Glomerular endothelial cell (primary cell): Measurements from ENCODE around the gene IGF2BP3. TPM values are rescaled to one million over a fixed set of nuclear protein-coding genes. Genes with fewer than 3 reads are reported as not detected.
"Not testable (repeated sequence)": the region's sequence is repeated elsewhere in the genome, so short reads cannot be mapped to it uniquely, and the experiment has no call there.

Source experiments
- DNase-seq: peaks from one replicate; pipeline ENCODE4 v3.0.0-alpha.2; 2011; ENCODE audit warnings: low read depth, low spot score; ENCODE audit errors: extremely low read depth
- total RNA-seq: library from RNA; depleted of rRNA; stranded (reverse); fragments of >200 nt; gene quantifications from 2 replicates; pipeline ENCODE4 v1.2.3, GENCODE V29; 2015

IGF2BP3 gene
- total RNA-seq, 1 donor from 2014 or later: 89.8 TPM

- DNase-seq: no peak
These were observed 126.3 kb downstream of the IGF2BP3 start for GRCh38 chr7:23343806-23344475.

DNA sequence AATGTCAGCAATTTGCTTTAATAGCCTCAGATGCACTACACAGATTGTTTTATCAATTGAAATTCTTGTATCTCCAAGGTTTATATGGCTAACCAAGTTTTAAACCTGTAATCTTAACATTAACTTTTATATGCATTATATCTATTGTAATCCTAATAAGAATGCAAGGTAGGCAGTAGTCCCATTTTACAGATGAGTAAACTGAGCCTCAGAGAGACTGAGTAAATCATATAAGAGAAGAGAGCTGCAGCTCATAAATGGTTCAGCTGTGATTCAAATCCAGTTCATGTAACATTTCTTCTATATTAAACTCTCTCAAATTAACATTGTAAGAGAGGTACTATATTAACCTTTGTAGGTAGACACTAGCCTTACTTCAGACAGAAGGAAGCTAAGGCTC, 127.2 kb downstream of the IGF2BP3 start:
- no peak for DNase-seq

DNA sequence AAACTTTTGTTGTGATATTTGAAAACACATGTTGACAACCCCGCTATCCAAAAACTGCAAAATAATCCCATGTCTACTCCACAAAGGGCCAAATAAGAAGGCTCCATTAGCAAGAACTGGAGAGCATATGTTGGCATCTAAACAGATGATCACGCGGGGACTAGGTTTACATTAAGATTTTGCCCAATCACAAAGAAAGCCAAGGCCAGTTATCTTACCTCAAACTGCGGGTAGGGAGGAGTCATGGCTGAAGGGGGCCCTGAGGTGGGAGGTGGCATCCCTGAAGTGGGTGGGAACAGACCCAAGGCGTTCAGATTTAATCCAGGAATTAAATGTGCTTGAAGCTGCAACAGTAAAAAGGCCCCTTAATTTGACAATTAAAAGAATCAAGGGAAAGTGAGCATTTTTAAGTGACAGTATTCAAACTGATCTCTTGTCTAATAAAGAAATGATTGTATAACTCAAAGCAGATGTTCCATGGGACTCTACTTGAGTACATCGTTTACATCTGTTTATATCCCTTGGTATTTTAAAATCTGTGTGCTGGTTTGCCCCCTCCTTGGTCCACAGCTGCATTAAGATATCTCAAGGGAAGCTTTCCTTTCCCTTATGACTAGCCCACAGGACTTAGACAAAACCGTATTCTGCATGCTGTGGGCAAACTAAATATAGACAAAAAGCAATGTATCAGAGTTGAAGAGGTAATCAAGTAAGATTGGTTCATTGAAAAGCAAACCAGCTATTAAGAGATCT, 128.3 kb downstream of the IGF2BP3 start:
- DNase-seq: no peak

DNA sequence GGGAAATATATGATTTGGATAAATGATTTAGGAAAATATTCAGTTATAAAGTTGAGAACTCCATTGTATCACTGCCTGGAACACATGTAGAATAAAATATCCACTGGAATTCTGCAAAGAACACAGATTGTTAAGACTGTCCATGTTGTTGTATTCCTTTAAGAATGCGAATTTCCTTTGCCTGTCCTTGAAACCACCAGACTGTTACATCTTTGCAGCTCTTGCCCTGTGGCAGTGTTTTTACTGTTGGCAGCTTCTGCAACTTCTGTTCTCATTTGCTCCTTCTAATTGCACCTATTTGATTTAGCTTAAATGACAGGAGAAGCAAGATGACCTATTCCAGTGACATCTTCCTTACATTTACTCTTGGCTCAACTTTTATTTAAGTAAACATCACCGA, 131.4 kb downstream of the IGF2BP3 start:
- DNase-seq: no peak

GRCh38 chr7:23338439-23338838, 131.9 kb downstream of the IGF2BP3 start:
- no peak for DNase-seq

GRCh38 chr7:23337374-23337773, 132.9 kb downstream of the IGF2BP3 start:
- DNase-seq: no peak

- DNase-seq: no peak
These were observed 133.4 kb downstream of the IGF2BP3 start for GRCh38 chr7:23336799-23337283.

DNA sequence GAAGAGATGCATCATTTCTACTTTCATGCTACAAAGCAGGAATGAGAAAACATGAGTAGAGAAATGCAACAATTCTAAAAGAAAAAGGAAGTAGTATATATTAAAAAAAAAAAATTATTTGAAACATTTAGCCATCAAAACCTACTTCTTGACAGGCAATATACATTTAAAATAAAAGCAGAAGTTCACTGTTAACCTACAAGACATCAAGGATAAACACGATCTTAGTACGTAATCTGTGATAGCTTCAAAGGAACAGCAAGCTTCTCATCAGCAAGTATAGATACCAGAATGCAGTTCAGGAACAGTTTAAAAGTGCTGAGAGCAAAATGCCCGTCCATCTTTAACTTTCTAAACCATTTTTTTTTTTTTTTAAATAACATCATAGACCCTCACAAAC, 134.2 kb downstream of the IGF2BP3 start:
- DNase-seq: no peak

DNA sequence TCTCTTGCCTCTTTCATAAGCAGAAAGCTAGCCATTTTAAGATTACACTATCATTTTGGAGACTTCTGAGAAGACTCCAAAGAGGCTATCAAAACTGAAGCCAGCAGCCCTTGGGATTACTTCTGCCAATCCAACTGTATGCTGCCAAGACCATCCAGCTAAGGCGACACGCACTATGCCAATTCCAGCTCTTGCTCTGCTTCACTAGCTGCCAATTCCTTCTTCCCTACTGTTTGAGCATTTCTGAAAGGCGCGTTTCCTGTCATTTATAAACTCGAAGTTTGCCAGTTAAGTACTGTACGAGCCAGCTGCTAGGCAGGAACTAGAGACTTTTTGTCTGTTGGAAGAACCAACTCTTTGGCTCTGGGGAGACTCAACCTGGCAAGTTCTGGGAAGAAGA, 134.7 kb downstream of the IGF2BP3 start:
- no peak for DNase-seq

DNA sequence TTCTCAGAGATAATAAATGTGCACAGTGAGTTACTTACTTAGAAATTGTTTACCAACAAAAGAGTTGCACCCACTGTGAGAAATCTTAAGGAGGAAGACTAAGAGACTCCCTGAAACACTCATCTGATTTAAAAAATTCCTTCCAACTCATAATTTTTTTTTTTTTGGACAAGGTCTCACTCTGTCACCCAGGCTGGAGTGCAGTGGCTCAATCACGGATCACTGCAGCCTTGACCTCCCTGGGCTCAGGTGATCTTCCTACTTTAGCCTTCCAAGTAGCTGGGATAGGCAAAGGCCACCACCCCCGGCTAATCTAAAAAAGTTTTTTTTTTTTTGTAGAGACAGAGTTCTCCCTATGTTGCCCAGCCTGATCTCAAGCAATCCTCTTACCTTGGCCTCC, 135.2 kb downstream of the IGF2BP3 start:
- no peak for DNase-seq

DNA sequence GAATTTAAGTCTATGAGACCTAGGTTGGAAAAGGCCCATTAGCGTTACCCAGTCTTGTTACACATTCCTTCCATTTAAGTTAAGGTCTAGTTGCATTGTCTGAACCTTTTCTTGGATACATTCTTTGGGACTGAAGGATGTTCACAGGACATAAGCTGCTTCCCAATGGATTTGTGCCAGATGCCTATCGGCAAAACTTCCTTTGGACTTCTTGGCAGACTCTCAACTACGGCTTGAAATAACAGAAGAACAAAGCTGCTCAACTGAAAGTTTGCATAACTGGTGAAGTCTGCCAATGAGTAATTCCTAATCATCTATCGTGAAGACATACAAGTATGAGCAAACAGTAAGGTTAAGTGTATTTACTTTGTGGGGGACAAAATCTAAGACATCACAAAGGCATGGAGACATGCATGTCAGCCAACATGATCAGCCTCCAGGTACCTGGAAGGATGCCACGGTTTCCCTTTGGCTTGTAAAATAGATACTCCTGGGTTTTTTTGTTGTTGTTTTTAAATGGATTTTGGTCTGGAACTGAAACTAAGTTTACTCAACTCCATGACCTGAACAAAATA, 135.7 kb downstream of the IGF2BP3 start:
- DNase-seq: peak; percentile 98

- DNase-seq: no peak
These were observed 136.5 kb downstream of the IGF2BP3 start for GRCh38 chr7:23333671-23334246.

DNA sequence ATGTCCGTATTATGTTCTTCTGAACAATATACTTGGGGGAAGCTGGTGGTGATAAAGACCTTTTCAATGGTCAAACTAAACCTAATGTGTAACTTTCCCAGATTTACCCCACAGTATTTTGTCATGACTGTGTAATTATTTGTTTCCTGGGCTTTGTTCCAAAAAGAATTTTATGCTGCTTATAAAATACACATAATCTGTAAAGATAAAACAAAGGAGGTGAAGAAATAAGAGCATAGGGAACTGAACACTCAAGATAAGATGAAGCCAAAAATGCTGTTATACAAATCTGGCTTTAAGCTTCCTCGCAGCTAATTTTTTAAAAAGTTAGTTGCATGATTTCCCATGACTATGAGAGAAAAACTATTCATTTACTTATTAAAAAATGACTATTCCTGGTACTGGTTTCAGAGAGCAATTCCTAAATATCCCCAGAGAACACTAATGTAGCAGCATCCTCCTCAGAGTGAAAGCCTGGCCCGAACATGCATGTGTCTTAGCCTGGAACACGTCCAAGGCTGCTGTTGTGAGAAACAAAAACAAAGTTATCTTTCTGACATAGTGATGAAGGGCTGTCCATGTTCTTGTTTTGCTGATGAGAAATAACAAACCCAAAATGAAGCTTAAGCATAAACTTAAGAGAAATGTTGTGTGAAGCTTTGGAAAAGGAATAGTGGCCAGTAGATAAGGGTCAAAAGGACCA, 137.2 kb downstream of the IGF2BP3 start:
- DNase-seq: no peak

- DNase-seq: no peak
These were observed 138.1 kb downstream of the IGF2BP3 start for GRCh38 chr7:23332193-23332592.

DNA sequence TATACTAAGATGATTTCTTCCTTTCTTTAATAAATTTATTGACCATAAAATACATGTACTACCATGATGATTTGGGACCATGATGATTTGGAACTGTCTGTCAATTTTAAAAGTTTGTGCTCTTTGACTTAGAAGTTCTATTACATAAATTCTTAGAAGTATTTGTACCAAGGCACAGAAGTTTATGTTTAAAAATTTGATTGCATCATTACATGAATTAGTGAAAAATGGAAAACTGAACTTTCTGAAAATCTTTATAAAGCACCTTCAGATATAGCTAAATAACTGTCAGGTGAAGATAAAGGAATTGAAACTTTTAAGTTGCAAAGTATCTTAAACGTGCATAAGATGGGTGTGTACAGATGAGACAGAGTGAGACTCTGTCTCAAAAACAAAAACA, 139.2 kb downstream of the IGF2BP3 start:
- DNase-seq: no peak

DNA sequence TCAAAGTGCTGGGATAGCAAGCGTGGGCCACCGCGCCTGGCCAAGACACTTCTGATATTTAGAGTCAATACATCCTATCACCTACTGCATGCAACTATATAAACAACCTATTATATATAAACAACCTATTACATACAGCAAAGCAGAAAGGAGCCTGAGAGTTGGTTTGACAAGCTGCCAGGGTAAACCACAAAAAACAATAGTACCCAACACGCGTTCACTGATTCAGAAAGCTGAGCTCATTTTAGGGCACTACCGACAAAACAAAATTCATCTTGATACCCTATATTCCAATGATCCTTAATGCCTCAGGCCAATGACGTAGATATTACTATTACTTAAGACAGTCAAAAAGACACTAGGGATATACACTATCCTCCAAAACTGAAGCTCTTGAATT, 154.9 kb downstream of the IGF2BP3 start:
- DNase-seq: no peak

DNA sequence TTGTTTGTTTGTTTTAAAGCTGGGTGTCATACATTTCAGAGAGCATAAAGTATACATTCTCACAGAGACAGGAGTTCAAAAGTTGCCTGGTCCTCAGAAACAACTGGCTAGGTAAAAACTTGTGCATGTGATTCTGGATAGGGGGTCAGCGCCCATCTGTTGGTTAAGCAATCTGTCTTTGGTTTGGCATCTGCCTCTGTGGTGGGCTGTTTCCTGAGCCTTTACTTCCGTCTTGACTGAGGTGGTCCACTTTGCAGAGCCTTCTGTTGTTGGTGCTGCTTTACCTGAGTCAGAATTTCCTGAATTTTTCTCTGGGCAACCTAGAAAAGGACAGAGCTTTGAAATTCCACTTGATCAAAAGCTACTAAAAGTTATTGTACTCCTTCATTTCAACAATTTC, 158.2 kb downstream of the IGF2BP3 start:
- not testable (repeated sequence) for DNase-seq

DNA sequence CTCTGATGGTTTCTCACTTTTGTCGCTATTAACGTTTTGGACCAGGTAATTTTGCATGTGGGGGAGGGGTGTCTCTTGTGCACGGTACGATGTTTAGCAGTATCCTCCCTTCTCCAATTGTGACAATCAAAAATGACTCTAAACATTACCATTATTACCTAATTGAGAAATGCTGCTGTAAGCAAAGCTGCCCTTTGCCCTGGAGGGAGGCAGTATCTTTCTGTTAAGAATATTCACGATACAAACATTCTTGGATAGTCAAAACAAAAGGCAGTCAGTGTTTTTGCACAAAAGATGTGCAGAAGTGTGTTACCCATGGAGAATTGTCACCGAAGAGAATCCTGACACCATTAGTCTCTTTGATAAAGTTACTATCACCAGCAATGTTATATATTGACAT, 161.5 kb downstream of the IGF2BP3 start:
- no peak for DNase-seq

GRCh38 chr7:23306936-23307521, 163.3 kb downstream of the IGF2BP3 start:
- no peak for DNase-seq

DNA sequence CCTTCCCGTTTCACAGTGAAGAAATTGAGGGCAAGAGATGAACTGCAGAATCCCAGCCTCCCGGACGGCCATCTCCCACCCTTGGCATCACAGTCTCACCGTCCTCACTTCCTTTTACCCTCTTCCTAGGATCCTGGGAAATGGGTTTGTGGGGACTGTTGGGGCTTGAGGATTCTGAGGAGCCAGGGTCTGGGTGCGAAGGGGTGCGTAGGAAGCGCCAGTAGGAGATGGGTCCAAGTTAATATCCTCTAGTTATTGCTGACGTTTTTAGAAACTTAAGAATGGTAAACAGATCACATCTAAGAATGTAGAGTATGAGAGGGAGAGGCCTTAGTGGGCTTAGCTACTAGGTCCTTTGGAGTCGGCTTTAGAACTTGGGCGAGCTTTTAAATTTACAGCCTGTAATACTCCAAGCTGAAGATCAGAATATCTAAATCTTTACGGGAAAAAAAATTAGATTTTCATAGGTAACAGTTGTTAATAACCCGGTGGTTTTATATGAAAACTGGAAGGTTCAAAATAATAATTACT, 170.5 kb downstream of the IGF2BP3 start:
- no peak for DNase-seq
